ENCODE results near the gene MEGF6.

DNA sequence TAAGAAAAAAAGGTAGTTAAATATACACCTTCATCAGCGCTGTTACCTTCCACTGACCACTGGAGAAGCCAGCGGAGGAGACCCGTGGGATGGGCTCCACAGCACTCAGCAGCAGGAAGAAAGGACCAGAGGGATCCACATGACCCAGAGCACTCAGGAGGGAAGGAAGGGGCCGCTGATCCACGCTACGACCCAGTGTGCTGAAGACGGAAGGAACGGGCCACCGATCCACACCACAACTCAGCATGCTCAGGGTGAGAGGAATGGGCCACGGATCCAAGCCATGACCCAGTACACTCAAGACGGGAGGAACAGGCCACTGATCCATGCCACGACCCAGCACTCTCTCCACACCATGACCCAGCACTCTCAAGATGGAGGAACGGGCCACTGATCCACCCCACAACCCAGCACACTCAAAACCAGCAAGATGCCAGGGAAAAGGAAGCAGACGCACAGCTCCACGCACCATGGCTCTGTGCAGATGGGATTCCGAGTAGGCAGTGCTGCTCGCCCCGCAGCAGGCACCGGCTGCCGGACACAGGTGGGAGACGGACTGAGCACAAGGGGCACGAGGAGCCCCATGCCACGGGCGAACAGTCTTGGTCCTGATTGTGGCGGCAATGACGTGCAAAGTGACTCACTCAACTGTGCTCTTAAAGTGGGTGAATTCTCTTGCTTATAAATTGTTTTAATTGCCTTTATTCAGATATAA lies 29.9 kb upstream of the MEGF6 start:
- TF ChIP-seq, protein P1, sequence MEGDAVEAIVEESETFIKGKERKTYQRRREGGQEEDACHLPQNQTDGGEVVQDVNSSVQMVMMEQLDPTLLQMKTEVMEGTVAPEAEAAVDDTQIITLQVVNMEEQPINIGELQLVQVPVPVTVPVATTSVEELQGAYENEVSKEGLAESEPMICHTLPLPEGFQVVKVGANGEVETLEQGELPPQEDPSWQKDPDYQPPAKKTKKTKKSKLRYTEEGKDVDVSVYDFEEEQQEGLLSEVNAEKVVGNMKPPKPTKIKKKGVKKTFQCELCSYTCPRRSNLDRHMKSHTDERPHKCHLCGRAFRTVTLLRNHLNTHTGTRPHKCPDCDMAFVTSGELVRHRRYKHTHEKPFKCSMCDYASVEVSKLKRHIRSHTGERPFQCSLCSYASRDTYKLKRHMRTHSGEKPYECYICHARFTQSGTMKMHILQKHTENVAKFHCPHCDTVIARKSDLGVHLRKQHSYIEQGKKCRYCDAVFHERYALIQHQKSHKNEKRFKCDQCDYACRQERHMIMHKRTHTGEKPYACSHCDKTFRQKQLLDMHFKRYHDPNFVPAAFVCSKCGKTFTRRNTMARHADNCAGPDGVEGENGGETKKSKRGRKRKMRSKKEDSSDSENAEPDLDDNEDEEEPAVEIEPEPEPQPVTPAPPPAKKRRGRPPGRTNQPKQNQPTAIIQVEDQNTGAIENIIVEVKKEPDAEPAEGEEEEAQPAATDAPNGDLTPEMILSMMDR (IDR thresholded peaks at IDR 0.05) = no peak
- no peak for TF ChIP-seq POLR2A (IDR thresholded peaks at IDR 0.05)
